Body of pancreas (tissue), 4 donors: ENCODE measurements around the gene CDH4. TPM values are rescaled to one million over a fixed set of nuclear protein-coding genes. Genes with fewer than 3 reads are reported as not detected.

Experiments
- ATAC-seq: fragments of 150-250 bp; one replicate; pipeline ENCODE4 v1.9.1; 2016
- DNase-seq, 4 donors: peaks; one replicate each; pipeline ENCODE4 v3.0.0-alpha.2; 2019
- H3K27ac ChIP-seq, 4 donors: fragments of 200-600 bp; sonication (generic); 1 replicate in 3 of 4; 2 replicates in 1 of 4; pipeline versions ENCODE4 v1.5.1 to v1.6.1; 2016 to 2019; ENCODE audit warnings: mild to moderate bottlenecking in 1 of 4, mixed read lengths in 1 of 4, moderate library complexity in 1 of 4
- H3K27me3 ChIP-seq, 2 donors: fragments of 200-600 bp; sonication (generic); one replicate each; pipeline ENCODE4 v1.6.0; 2016; ENCODE audit warnings: mild to moderate bottlenecking in 1 of 2
- H3K36me3 ChIP-seq, 2 donors: fragments of 200-600 bp; sonication (generic); replicated peaks in 1 of 2; 2 replicates each; pipeline ENCODE4 v1.5.1; 2016; ENCODE audit warnings: low read depth in 2 of 2; ENCODE audit not compliant: insufficient read depth in 1 of 2
- H3K4me1 ChIP-seq: fragments of 200-600 bp; sonication (generic); one replicate; pipeline ENCODE4 v1.6.0; 2016
- H3K4me3 ChIP-seq, 2 donors: fragments of 200-600 bp; sonication (generic); 1 replicate in 1 of 2; 2 replicates in 1 of 2; pipeline ENCODE4 v1.5.1; 2016 to 2019
- H3K9me3 ChIP-seq, 3 donors: fragments of 200-600 bp; sonication (generic); 1 replicate in 2 of 3; 2 replicates in 1 of 3; pipeline ENCODE4 v1.5.1; 2016
- POLR2A ChIP-seq, 3 donors: fragments of 450-650 bp; IDR thresholded peaks; one replicate each; pipeline ENCODE4 v1.6.1; 2016; ENCODE audit warnings: antibody characterized with exemption in 3 of 3, mild to moderate bottlenecking in 2 of 3
- WGBS, 2 donors: methylation state at CpG; one replicate each; pipeline ENCODE4 v1.1.5; 2017; 5-methylcytosine and 5-hydroxymethylcytosine counted together
- intact Hi-C: fragments of 100-400 bp; cut with DNase I; formaldehyde crosslinking; loops from one replicate; pipeline ENCODE4 v1.15.1; 2023
- total RNA-seq, 2 donors: library from RNA; depleted of rRNA; stranded (reverse); fragments of >200 nt; gene quantifications; one replicate each; pipeline ENCODE4 v1.1.0, GENCODE V29; 2016
- TF ChIP-seq, protein P1 (sequence below), 7 experiments: fragments of 450-650 bp in 4 of 7; fragments of 200-600 bp in 3 of 7; sonication (generic) in 3 of 7; IDR thresholded peaks; one replicate each; pipeline ENCODE4 v1.5.1; 2016 to 2019; ENCODE audit warnings: antibody characterized with exemption in 7 of 7

The CDH4 gene
- total RNA-seq, 2 donors from 2014 or later = 0.33 to 0.52 TPM

DNA sequence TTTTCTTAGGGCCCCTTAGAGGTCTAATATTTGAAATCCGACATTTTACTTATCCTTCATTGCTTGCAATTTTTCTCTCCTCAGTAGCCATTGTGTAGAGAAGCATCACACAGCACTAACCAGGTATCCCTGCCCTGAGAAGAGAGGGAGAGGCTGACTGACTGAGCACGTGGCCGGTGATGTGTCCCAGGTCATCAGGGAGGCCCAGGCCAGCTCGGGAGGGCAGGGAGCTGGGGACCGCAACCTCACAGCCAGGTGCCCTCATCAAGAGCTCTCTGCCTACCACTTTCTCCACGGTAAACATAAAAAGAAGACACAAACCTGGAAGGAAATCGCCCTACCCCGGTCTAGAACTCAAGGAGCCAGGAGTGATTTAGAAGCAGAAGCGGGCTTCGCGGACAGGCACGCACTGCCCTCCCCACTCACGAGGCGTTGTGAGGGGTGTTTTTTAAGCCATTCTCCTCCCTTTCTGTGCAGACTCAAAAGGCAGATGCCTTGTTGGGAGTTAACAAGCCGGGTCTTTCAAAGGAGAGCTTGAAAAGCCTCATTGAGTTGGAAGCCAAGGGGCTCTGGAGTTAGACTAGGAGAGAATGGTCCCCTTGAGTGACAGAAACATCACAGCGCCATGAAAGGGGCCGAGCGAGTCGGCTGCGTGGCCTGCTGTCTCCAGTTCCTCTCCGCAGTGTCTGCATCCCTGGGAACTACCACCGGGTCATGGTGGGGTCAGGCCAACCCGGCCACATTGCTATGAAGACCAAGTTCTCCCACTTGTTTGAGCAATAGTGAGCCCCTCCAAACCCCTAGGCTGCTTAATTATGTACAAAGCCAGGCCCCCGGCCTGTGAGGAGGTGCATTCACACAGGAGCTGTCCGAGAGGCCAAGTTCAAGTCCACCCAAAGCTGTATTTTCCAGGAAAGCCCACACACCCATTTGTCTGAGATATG, 285.4 kb downstream of the CDH4 start:
- DNase-seq (no peak), ATAC-seq (no peak)
- no peaks in the 10 kb centered on the region for H3K36me3 ChIP-seq
- intact Hi-C loops = no loop called here
- H3K27me3 ChIP-seq = no peaks in the 10 kb centered on the region
- WGBS, 2 donors = 63 to 68% methylated on average over 23 to 25 of the region's 25 CpGs
- no peak overlapping the region for H3K27ac ChIP-seq
- H3K4me1 ChIP-seq = no peaks in the 10 kb centered on the region
- TF ChIP-seq POLR2A (IDR thresholded peaks at IDR 0.05) = no peak
- TF ChIP-seq, protein P1, sequence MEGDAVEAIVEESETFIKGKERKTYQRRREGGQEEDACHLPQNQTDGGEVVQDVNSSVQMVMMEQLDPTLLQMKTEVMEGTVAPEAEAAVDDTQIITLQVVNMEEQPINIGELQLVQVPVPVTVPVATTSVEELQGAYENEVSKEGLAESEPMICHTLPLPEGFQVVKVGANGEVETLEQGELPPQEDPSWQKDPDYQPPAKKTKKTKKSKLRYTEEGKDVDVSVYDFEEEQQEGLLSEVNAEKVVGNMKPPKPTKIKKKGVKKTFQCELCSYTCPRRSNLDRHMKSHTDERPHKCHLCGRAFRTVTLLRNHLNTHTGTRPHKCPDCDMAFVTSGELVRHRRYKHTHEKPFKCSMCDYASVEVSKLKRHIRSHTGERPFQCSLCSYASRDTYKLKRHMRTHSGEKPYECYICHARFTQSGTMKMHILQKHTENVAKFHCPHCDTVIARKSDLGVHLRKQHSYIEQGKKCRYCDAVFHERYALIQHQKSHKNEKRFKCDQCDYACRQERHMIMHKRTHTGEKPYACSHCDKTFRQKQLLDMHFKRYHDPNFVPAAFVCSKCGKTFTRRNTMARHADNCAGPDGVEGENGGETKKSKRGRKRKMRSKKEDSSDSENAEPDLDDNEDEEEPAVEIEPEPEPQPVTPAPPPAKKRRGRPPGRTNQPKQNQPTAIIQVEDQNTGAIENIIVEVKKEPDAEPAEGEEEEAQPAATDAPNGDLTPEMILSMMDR (IDR thresholded peaks at IDR 0.05) = no peak
- no peak overlapping the region for H3K4me3 ChIP-seq
- H3K9me3 ChIP-seq = no peaks in the 10 kb centered on the region

DNA sequence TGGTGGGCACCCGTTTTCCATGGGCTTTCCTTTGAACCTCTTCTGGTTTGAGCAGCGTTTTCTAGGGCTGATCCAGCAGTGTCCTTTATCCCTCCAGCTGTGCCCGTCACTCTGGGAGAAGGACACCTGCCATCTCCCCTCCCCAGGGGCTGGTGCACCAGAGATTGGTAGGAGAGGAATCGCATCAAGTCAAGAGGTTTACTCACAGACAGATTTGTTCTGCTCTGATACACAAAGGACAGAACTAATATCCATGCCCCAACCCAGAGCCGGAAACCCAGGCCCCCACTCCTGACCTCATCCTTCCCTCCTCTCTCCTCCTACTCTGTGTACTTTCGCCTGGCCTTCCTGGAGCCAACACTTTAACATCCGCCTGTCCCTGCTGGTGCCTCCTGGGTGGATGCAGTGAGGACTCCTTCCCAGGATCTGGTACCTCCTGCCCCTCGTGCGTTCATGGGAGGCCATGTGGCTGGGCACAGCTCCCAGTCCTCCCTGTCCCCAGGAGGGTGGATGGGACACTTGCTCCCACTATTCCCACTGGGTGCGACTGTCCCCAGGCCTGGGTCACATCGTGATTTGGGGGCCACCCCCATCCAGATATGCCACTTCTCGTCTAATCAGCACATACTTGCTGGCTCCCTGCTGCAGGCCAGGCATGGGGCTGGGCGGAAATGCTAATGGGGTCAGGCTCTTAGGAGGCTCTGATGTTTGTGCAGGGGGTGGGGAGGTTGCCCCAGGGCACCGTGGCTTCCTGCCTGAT, 286.3 kb downstream of the CDH4 start:
- DNase-seq (no peak), ATAC-seq (no peak)
- Histone ChIP-seq H3K9me3 (no peaks in the 10 kb centered on the region), H3K36me3 (no peaks in the 10 kb centered on the region), H3K27ac (no peak overlapping the region), H3K4me1 (no peaks in the 10 kb centered on the region), H3K27me3 (no peaks in the 10 kb centered on the region), H3K4me3 (no peak overlapping the region)
- TF ChIP-seq, protein P1 (IDR thresholded peaks at IDR 0.05) = no peak
- TF ChIP-seq POLR2A (IDR thresholded peaks at IDR 0.05) = no peak
- WGBS, 2 donors = 53 to 57% methylated on average over 13 to 14 of the region's 14 CpGs
- intact Hi-C loops = no loop called here

DNA sequence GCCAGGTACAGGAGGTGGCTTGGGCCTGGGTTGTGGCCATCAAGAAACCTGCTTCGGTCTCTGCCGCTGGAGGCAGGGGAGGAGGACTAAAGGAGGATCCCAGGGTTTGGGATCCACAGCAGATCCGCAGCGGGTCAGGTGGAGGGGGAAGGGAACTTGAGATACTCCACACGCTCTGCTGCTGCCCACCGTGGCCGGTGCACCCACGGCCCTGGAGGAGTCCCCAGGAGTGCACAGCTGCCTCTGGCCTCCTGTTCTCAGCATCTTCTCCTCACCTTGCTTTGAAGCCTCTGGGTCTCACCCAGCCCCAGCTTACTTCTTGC, 286.8 kb downstream of the CDH4 start:
- ATAC-seq (no peak), DNase-seq (no peak)
- H3K27me3 ChIP-seq = no peaks in the 10 kb centered on the region
- no peak overlapping the region for H3K4me3 ChIP-seq
- no peak for TF ChIP-seq POLR2A (IDR thresholded peaks at IDR 0.05)
- TF ChIP-seq, protein P1 (IDR thresholded peaks at IDR 0.05) = no peak
- intact Hi-C loops = no loop called here
- 73 to 75% methylated on average over 3 to 8 of the region's 8 CpGs for WGBS, 2 donors
- H3K36me3 ChIP-seq = no peaks in the 10 kb centered on the region
- no peak overlapping the region for H3K27ac ChIP-seq
- no peaks in the 10 kb centered on the region for H3K9me3 ChIP-seq
- H3K4me1 ChIP-seq = no peaks in the 10 kb centered on the region

DNA sequence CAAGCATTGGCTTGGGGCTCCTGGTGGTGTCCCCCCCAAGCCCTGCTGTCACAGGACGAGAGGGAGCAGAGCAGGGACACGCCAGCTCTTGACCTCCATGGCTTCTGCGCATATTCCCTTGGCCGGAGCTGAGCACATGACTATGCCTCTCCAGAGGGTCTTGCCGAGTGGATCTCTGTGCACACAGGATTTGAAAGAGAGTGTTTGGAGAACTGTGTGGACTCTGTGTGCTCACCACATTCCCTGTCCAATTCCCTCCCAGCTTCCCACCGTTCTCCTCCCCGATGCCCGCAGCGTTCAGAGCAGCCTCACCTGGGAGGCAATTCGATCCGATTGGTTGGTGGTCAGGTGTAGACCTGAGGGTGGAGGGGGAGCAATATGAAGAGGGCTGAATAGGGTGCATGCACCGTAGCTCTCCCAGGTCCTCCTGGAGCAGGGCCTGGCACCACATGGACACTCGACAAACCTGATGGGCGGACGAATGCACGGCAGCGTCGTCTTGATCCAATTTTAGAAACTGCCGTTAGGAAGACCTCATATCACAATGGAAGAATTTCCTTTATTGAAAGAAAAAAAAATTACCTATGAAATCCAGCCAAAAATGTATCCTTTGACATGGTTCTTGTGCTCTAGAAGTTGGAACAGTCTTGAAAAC, 287.8 kb downstream of the CDH4 start:
- Histone ChIP-seq H3K36me3 (no peaks in the 10 kb centered on the region), H3K27me3 (no peaks in the 10 kb centered on the region), H3K27ac (no peak overlapping the region), H3K9me3 (no peaks in the 10 kb centered on the region), H3K4me1 (no peaks in the 10 kb centered on the region), H3K4me3 (no peak overlapping the region)
- DNase-seq (no peak), ATAC-seq (no peak)
- no peak for TF ChIP-seq POLR2A (IDR thresholded peaks at IDR 0.05)
- TF ChIP-seq, protein P1 (IDR thresholded peaks at IDR 0.05) = no peak
- WGBS, 2 donors = 74 to 84% methylated on average over 19 of the region's 19 CpGs
- intact Hi-C loops = no loop called here
